Left lung (tissue), 10 donors: ENCODE data around the gene DNASE1L3. TPM values are rescaled to one million over a fixed set of nuclear protein-coding genes. Genes with fewer than 3 reads are reported as not detected.

Experiments
- ATAC-seq: fragments of 200-7000 bp; cut with Tn5 transposase; one replicate; pipeline ENCODE4 v1.9.1; 2020; ENCODE audit warnings: moderate library complexity
- DNase-seq, 4 donors: peaks; one replicate each; pipeline ENCODE4 v3.0.0-alpha.2; 2013 to 2020
- H3K27ac ChIP-seq, 2 donors: fragments of 200-600 bp; sonication (generic) in 1 of 2; one replicate each; pipeline versions ENCODE4 v1.5.0 to v1.8.0; 2020 to 2021
- H3K27me3 ChIP-seq, 2 donors: fragments of 200-600 bp; sonication (generic) in 1 of 2; one replicate each; pipeline versions ENCODE4 v1.5.0 to v1.8.0; 2020 to 2021
- H3K36me3 ChIP-seq, 2 donors: fragments of 200-600 bp; sonication (generic) in 1 of 2; one replicate each; pipeline versions ENCODE4 v1.5.0 to v1.8.0; 2020 to 2021
- H3K4me1 ChIP-seq, 2 donors: fragments of 200-600 bp; one replicate each; pipeline ENCODE4 v1.8.0; 2021
- H3K4me3 ChIP-seq, 2 donors: fragments of 200-600 bp; sonication (generic) in 1 of 2; one replicate each; pipeline versions ENCODE4 v1.5.0 to v1.8.0; 2020 to 2021; ENCODE audit warnings: mild to moderate bottlenecking in 1 of 2
- H3K9me3 ChIP-seq, 2 donors: fragments of 200-600 bp; sonication (generic) in 1 of 2; one replicate each; pipeline versions ENCODE4 v1.5.0 to v1.8.0; 2020 to 2021
- CTCF ChIP-seq, 2 donors: fragments of 200-600 bp; sonication (generic) in 1 of 2; IDR thresholded peaks; one replicate each; pipeline versions ENCODE4 v1.5.0 to v1.8.0; 2021; ENCODE audit warnings: antibody characterized with exemption in 2 of 2
- intact Hi-C, 2 donors: fragments of 100-400 bp; cut with DNase I; formaldehyde crosslinking; loops; one replicate each; pipeline versions ENCODE4 v1.11.2 to v1.14.2; 2022
- polyA plus RNA-seq, 6 donors: library from polyadenylated mRNA; unstranded; fragments of 120-200 nt; gene quantifications; one replicate each; pipeline ENCODE4 v1.2.1, GENCODE V29; 2013; ENCODE audit not compliant: insufficient read length in 6 of 6
- total RNA-seq, 2 donors: library from RNA; stranded (reverse); fragmentation: NEBNext Ultra II Directional; extraction: Animal tissue kit (Norgen Biotek cat#: 25700); gene quantifications; one replicate each; pipeline ENCODE4 v1.2.1, GENCODE V29; 2021
- donor health status: DM: no; HTN: yes; CAD: no.
- donor health status: DM: no; HTN: no; CAD: no.

The DNASE1L3 gene
- total and polyA plus RNA-seq, 8 donors, result 1.00 to 3.0 (median 1.8) TPM

GRCh38 chr3:58222161-58222724 is 11.5 kb upstream of the DNASE1L3 start:
- DNase-seq, result no peak
- Histone ChIP-seq H3K9me3 (no peaks in the 10 kb centered on the region), H3K4me3 (no peak overlapping the region), H3K4me1 (peaks cover 0 to 11% of the 10 kb centered on the region in 2 donors), H3K27me3 (no peaks in the 10 kb centered on the region), H3K36me3 (no peaks in the 10 kb centered on the region), H3K27ac (no peak overlapping the region)
- no peak for TF ChIP-seq CTCF (IDR thresholded peaks at IDR 0.05)
- ATAC-seq, result no peak
- intact Hi-C loops, result no loop called here

GRCh38 chr3:58218904-58219303 is 8.1 kb upstream of the DNASE1L3 start:
- Histone ChIP-seq H3K36me3 (no peaks in the 10 kb centered on the region), H3K4me3 (no peak overlapping the region), H3K27ac (no peak overlapping the region), H3K4me1 (peaks cover 0 to 25% of the 10 kb centered on the region in 2 donors), H3K27me3 (no peaks in the 10 kb centered on the region), H3K9me3 (no peaks in the 10 kb centered on the region)
- DNase-seq, result no peak
- ATAC-seq, result no peak
- no peak for TF ChIP-seq CTCF (IDR thresholded peaks at IDR 0.05)
- intact Hi-C loops, result no loop called here

GRCh38 chr3:58217209-58217811 is 6.5 kb upstream of the DNASE1L3 start:
- Histone ChIP-seq H3K4me1 (peaks cover 0 to 25% of the 10 kb centered on the region in 2 donors), H3K36me3 (no peaks in the 10 kb centered on the region), H3K9me3 (no peaks in the 10 kb centered on the region), H3K27ac (no peak overlapping the region), H3K4me3 (no peak overlapping the region), H3K27me3 (no peaks in the 10 kb centered on the region)
- peak; percentile 59 to 79 for TF ChIP-seq CTCF (IDR thresholded peaks at IDR 0.05)
- peak in 3 of 4 donors; percentile 66 to 79 (median 67) for DNase-seq
- ATAC-seq, result peak; percentile 95
- intact Hi-C loops, result no loop called here

- intact Hi-C loops, result no loop called here
- no peaks in the 10 kb centered on the region for H3K9me3 ChIP-seq
- H3K27ac ChIP-seq, result no peak overlapping the region
- H3K27me3 ChIP-seq, result no peaks in the 10 kb centered on the region
- ATAC-seq (no peak), DNase-seq (no peak)
- no peak overlapping the region for H3K4me3 ChIP-seq
- no peaks in the 10 kb centered on the region for H3K36me3 ChIP-seq
- no peak for TF ChIP-seq CTCF (IDR thresholded peaks at IDR 0.05)
- peaks cover 0 to 25% of the 10 kb centered on the region in 2 donors for H3K4me1 ChIP-seq
Measured at GRCh38 chr3:58216496-58217195, 5.9 kb upstream of the DNASE1L3 start.

GRCh38 chr3:58215317-58216025 is 4.7 kb upstream of the DNASE1L3 start:
- H3K27ac ChIP-seq, result no peak overlapping the region
- no peaks in the 10 kb centered on the region for H3K36me3 ChIP-seq
- ATAC-seq, result no peak
- no peak for DNase-seq
- no peaks in the 10 kb centered on the region for H3K27me3 ChIP-seq
- H3K9me3 ChIP-seq, result no peaks in the 10 kb centered on the region
- no peak overlapping the region for H3K4me3 ChIP-seq
- H3K4me1 ChIP-seq, result peaks cover 0 to 25% of the 10 kb centered on the region in 2 donors
- intact Hi-C loops, result no loop called here
- no peak for TF ChIP-seq CTCF (IDR thresholded peaks at IDR 0.05)
